Panc1 (cell line): Measurements from ENCODE around the gene TANGO2. TPM values are rescaled to one million over a fixed set of nuclear protein-coding genes. Genes with fewer than 3 reads are reported as not detected.

ENCODE experiments used
- ATAC-seq: fragments of 200-7000 bp; cut with Tn5 transposase; 2 replicates; pipeline ENCODE4 v1.9.1; 2020; ENCODE audit warnings: mild to moderate bottlenecking, moderate library complexity
- BruUV-seq: library from RNA; stranded (reverse); fragments of 400-500 nt; replicated peaks from 2 replicates; lab custom pipeline; 2021; lab: Mats Ljungman, UMichigan
- CTCF ChIA-PET: fragments of 300-600 bp; sonication (Branson Sonifier 250); formaldehyde crosslinking; loops from one replicate; lab custom pipeline; 2022; ENCODE audit warnings: antibody characterized with exemption; lab: Charles Lee
- POLR2A ChIA-PET: fragments of 300-600 bp; sonication (Branson Sonifier 250); formaldehyde crosslinking; loops from one replicate; lab custom pipeline; 2022; ENCODE audit warnings: antibody characterized with exemption; lab: Charles Lee
- DNase-seq: peaks from one replicate; pipeline ENCODE4 v3.0.0-alpha.2; 2010; ENCODE audit warnings: low read depth, low spot score
- H3K27ac ChIP-seq: 2 replicates; pipeline ENCODE4 v1.5.1; 2011; ENCODE audit warnings: mild to moderate bottlenecking, low read length, inconsistent platforms
- H3K27me3 ChIP-seq: fragments of 200-500 bp; sonication (Bioruptor generic); 2 replicates; pipeline ENCODE4 v1.6.0; 2014; ENCODE audit warnings: low read length, inconsistent platforms; ENCODE audit not compliant: control insufficient read depth, insufficient read depth
- H3K36me3 ChIP-seq: fragments of 200-500 bp; sonication (Bioruptor generic); 2 replicates; pipeline ENCODE4 v1.5.1; 2014; ENCODE audit warnings: inconsistent platforms, mild to moderate bottlenecking, low read length, moderate library complexity; ENCODE audit not compliant: control insufficient read depth, insufficient read depth
- H3K4me1 ChIP-seq: 2 replicates; pipeline ENCODE4 v1.5.1; 2011; ENCODE audit warnings: inconsistent platforms, mild to moderate bottlenecking, low read length, moderate library complexity; ENCODE audit not compliant: control insufficient read depth, insufficient read depth
- H3K4me3 ChIP-seq, 2 experiments: 2 replicates each; pipeline ENCODE4 v1.5.1; 2011 to 2012; ENCODE audit warnings: low read depth in 2 of 2, low read length in 2 of 2, mild to moderate bottlenecking in 2 of 2, inconsistent platforms in 1 of 2, moderate library complexity in 1 of 2
- H3K9me3 ChIP-seq: fragments of 200-500 bp; sonication (Bioruptor generic); 2 replicates; pipeline ENCODE4 v1.5.1; 2014; ENCODE audit warnings: low read depth, mild to moderate bottlenecking, inconsistent platforms, low read length, moderate library complexity; ENCODE audit not compliant: control insufficient read depth, insufficient read depth
- POLR2AphosphoS5 ChIP-seq: IDR thresholded peaks from 2 replicates; pipeline ENCODE4 v1.6.1; 2012; ENCODE audit warnings: mild to moderate bottlenecking, low read depth, low read length, moderate library complexity
- SIN3A ChIP-seq: IDR thresholded peaks from 2 replicates; pipeline ENCODE4 v1.6.1; 2012; ENCODE audit warnings: low read depth, mild to moderate bottlenecking, low read length, moderate library complexity, borderline replicate concordance; ENCODE audit not compliant: insufficient read depth
- TCF7L2 ChIP-seq: IDR thresholded peaks from 2 replicates; pipeline ENCODE4 v1.6.1; 2011; ENCODE audit warnings: mild to moderate bottlenecking, low read depth, low read length, inconsistent platforms
- in situ Hi-C: cut with HindIII; loops from 2 replicates; pipeline ENCODE4 v1.10.0; 2016; ENCODE audit warnings: low sequenced_read_pairs, low pct_unique_long_range_greater_than_20kb
- intact Hi-C: fragments of 100-400 bp; cut with micrococcal nuclease; formaldehyde crosslinking; loops from one replicate; pipeline ENCODE4 v1.10.0; 2022; ENCODE audit not compliant: unreplicated experiment
- total RNA-seq: library from RNA; stranded (reverse); gene quantifications from one replicate; pipeline ENCODE4 v1.2.1, GENCODE V29; 2021; ENCODE audit not compliant: unreplicated experiment
- TF ChIP-seq, protein P1 (sequence below), 2 experiments: IDR thresholded peaks; 2 replicates each; pipeline ENCODE4 v1.6.1; 2011 to 2012; ENCODE audit warnings: low read depth in 2 of 2, control low read depth in 1 of 2, low read length in 1 of 2, mild to moderate bottlenecking in 1 of 2, moderate library complexity in 1 of 2; ENCODE audit not compliant: insufficient read depth in 1 of 2
- TF ChIP-seq, protein P2 (sequence below): fragments of 450-650 bp; IDR thresholded peaks from 2 replicates; pipeline ENCODE4 v1.5.1; 2017; ENCODE audit warnings: mild to moderate bottlenecking

Gene TANGO2
- total RNA-seq, 1 experiment from 2014 or later = 32.2 TPM

DNA sequence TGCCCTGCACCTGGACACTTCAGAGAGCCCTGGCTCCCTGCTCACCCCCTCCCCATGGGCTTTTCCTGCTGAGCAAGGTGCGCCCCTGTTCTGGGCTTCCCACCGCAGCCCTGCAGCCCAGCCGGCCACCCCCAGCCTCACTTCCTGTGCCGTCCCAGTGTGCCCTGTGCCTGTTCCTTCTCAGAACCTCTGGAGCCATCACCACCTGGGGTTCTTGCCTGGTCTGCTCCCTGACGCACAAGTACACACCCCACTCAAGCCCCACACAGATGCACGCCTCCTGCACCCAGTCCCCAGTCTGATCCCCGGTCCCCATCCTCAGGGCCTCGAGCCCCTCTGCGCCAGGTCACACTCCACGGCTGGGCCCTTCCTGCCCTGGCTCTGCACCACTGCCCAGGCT is 35.3 kb downstream of the TANGO2 start:
- DNase-seq (no peak), ATAC-seq (no peak)
- POLR2A ChIA-PET = no interaction called here
- Histone ChIP-seq H3K4me1 (no peaks in the 10 kb centered on the region), H3K4me3 (no peak overlapping the region), H3K36me3 (no peaks in the 10 kb centered on the region), H3K27me3 (no peaks in the 10 kb centered on the region), H3K27ac (no peak overlapping the region), H3K9me3 (no peaks in the 10 kb centered on the region)
- intact Hi-C loops (no loop called here), in situ Hi-C loops (no loop called here)
- TF ChIP-seq, protein P1, sequence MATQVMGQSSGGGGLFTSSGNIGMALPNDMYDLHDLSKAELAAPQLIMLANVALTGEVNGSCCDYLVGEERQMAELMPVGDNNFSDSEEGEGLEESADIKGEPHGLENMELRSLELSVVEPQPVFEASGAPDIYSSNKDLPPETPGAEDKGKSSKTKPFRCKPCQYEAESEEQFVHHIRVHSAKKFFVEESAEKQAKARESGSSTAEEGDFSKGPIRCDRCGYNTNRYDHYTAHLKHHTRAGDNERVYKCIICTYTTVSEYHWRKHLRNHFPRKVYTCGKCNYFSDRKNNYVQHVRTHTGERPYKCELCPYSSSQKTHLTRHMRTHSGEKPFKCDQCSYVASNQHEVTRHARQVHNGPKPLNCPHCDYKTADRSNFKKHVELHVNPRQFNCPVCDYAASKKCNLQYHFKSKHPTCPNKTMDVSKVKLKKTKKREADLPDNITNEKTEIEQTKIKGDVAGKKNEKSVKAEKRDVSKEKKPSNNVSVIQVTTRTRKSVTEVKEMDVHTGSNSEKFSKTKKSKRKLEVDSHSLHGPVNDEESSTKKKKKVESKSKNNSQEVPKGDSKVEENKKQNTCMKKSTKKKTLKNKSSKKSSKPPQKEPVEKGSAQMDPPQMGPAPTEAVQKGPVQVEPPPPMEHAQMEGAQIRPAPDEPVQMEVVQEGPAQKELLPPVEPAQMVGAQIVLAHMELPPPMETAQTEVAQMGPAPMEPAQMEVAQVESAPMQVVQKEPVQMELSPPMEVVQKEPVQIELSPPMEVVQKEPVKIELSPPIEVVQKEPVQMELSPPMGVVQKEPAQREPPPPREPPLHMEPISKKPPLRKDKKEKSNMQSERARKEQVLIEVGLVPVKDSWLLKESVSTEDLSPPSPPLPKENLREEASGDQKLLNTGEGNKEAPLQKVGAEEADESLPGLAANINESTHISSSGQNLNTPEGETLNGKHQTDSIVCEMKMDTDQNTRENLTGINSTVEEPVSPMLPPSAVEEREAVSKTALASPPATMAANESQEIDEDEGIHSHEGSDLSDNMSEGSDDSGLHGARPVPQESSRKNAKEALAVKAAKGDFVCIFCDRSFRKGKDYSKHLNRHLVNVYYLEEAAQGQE (IDR thresholded peaks at IDR 0.05; ENCODE audit: insufficient read depth in 1 of 2, low read depth in 2 of 2, low read length in 1 of 2) = no peak
- TF ChIP-seq POLR2AphosphoS5 (no peak), SIN3A (no peak), TCF7L2 (no peak)
- TF ChIP-seq, protein P2, sequence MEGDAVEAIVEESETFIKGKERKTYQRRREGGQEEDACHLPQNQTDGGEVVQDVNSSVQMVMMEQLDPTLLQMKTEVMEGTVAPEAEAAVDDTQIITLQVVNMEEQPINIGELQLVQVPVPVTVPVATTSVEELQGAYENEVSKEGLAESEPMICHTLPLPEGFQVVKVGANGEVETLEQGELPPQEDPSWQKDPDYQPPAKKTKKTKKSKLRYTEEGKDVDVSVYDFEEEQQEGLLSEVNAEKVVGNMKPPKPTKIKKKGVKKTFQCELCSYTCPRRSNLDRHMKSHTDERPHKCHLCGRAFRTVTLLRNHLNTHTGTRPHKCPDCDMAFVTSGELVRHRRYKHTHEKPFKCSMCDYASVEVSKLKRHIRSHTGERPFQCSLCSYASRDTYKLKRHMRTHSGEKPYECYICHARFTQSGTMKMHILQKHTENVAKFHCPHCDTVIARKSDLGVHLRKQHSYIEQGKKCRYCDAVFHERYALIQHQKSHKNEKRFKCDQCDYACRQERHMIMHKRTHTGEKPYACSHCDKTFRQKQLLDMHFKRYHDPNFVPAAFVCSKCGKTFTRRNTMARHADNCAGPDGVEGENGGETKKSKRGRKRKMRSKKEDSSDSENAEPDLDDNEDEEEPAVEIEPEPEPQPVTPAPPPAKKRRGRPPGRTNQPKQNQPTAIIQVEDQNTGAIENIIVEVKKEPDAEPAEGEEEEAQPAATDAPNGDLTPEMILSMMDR = no peak
- no TSS peak for BruUV-seq
- CTCF ChIA-PET = no interaction called here

GRCh38 chr22:20056696-20057386 is 35.9 kb downstream of the TANGO2 start:
- Histone ChIP-seq H3K27ac (no peak overlapping the region), H3K4me3 (no peak overlapping the region), H3K4me1 (no peaks in the 10 kb centered on the region), H3K27me3 (no peaks in the 10 kb centered on the region), H3K36me3 (no peaks in the 10 kb centered on the region), H3K9me3 (no peaks in the 10 kb centered on the region)
- no TSS peak for BruUV-seq
- CTCF ChIA-PET = no interaction called here
- DNase-seq (no peak), ATAC-seq (no peak)
- TF ChIP-seq, protein P2 = no peak
- TF ChIP-seq SIN3A = no peak
- TF ChIP-seq, protein P1 (IDR thresholded peaks at IDR 0.05; ENCODE audit: insufficient read depth in 1 of 2, low read depth in 2 of 2, low read length in 1 of 2) = no peak
- in situ Hi-C loops = no loop called here
- intact Hi-C loops = no loop called here
- POLR2A ChIA-PET = no interaction called here
